GM18870 (cell line): ENCODE data around the gene WSCD1.

ENCODE experiments used
- ATAC-seq: cut with Tn5 transposase; IDR thresholded peaks from one replicate; pipeline ENCODE4 v1.9.1; 2021; ENCODE audit warnings: moderate library complexity; ENCODE audit not compliant: unreplicated experiment

The WSCD1 gene

GRCh38 chr17:6147042-6147441, 76.9 kb downstream of the WSCD1 start:
- no peak for ATAC-seq

GRCh38 chr17:6153375-6153774, 83.2 kb downstream of the WSCD1 start:
- no peak for ATAC-seq

- ATAC-seq, result no peak
Observed at GRCh38 chr17:6157716-6158115, 87.5 kb downstream of the WSCD1 start.

GRCh38 chr17:6159541-6160231, 89.5 kb downstream of the WSCD1 start:
- ATAC-seq, result no peak

GRCh38 chr17:6160232-6160555, 90.0 kb downstream of the WSCD1 start:
- ATAC-seq, result no peak

- ATAC-seq, result no peak
Observed at GRCh38 chr17:6160911-6161855, 91.0 kb downstream of the WSCD1 start.

- no peak for ATAC-seq
Observed at GRCh38 chr17:6162216-6162615, 92.0 kb downstream of the WSCD1 start.

- ATAC-seq, result no peak
Observed at GRCh38 chr17:6162892-6163291, 92.7 kb downstream of the WSCD1 start.

- ATAC-seq, result no peak
Observed at GRCh38 chr17:6163612-6164333, 93.6 kb downstream of the WSCD1 start.

GRCh38 chr17:6164996-6165395, 94.8 kb downstream of the WSCD1 start:
- ATAC-seq, result no peak

- ATAC-seq, result no peak
Observed at GRCh38 chr17:6165806-6166205, 95.6 kb downstream of the WSCD1 start.

- no peak for ATAC-seq
Observed at GRCh38 chr17:6166492-6167179, 96.5 kb downstream of the WSCD1 start.

GRCh38 chr17:6168296-6168695, 98.1 kb downstream of the WSCD1 start:
- no peak for ATAC-seq

- no peak for ATAC-seq
Observed at GRCh38 chr17:6170349-6170748, 100.2 kb downstream of the WSCD1 start.

GRCh38 chr17:6172642-6173330, 102.6 kb downstream of the WSCD1 start:
- no peak for ATAC-seq

GRCh38 chr17:6173653-6174052, 103.5 kb downstream of the WSCD1 start:
- ATAC-seq, result no peak
